MM.1S (cell line): Measurements from ENCODE around the gene MRPL41.
A peak's percentile ranks its signal among the peaks of the same experiment; 100 is the strongest.
"Not testable (repeated sequence)": the region's sequence is repeated elsewhere in the genome, so short reads cannot be mapped to it uniquely, and the experiment has no call there.

Experiments used
- DNase-seq: peaks from one replicate; pipeline ENCODE4 v3.0.0-alpha.2; 2015
- H2AFZ ChIP-seq: fragments of 300-600 bp; sonication (generic); 2 replicates; pipeline ENCODE4 v1.6.0; 2016; ENCODE audit warnings: antibody characterized with exemption, low read length
- H3F3A ChIP-seq: fragments of 300-600 bp; sonication (generic); 2 replicates; pipeline ENCODE4 v1.6.1; 2016; ENCODE audit warnings: mild to moderate bottlenecking, antibody characterized with exemption, low read length, moderate library complexity, mixed read lengths; ENCODE audit not compliant: insufficient read depth
- H3K27ac ChIP-seq: fragments of 300-600 bp; sonication (generic); 2 replicates; pipeline ENCODE4 v1.5.1; 2016; ENCODE audit warnings: mild to moderate bottlenecking, low read length
- H3K27me3 ChIP-seq: fragments of 300-600 bp; sonication (generic); replicated peaks from 2 replicates; pipeline ENCODE4 v1.6.0; 2016; ENCODE audit warnings: low read length; ENCODE audit not compliant: insufficient read depth
- H3K36me3 ChIP-seq: fragments of 300-600 bp; sonication (generic); replicated peaks from 2 replicates; pipeline ENCODE4 v1.6.1; 2016; ENCODE audit warnings: mild to moderate bottlenecking, low read length, mixed read lengths; ENCODE audit not compliant: insufficient read depth
- H3K4me1 ChIP-seq: fragments of 300-600 bp; sonication (generic); 2 replicates; pipeline ENCODE4 v1.6.1; 2016; ENCODE audit warnings: low read length, mixed read lengths
- H3K4me2 ChIP-seq: fragments of 300-600 bp; sonication (generic); 2 replicates; pipeline ENCODE4 v1.6.0; 2016; ENCODE audit warnings: low read depth, low read length
- H3K4me3 ChIP-seq: fragments of 300-600 bp; sonication (generic); 2 replicates; pipeline ENCODE4 v1.5.1; 2016; ENCODE audit warnings: low read length, mixed read lengths
- H3K79me2 ChIP-seq: fragments of 300-600 bp; sonication (generic); 2 replicates; pipeline ENCODE4 v1.6.1; 2016; ENCODE audit warnings: mixed run types, low read length, mixed read lengths
- H3K9ac ChIP-seq: fragments of 300-600 bp; sonication (generic); 2 replicates; pipeline ENCODE4 v1.6.1; 2016; ENCODE audit warnings: low read length, mixed read lengths
- H3K9me2 ChIP-seq: fragments of 300-600 bp; sonication (generic); replicated peaks from 2 replicates; pipeline ENCODE4 v1.6.1; 2016; ENCODE audit warnings: mild to moderate bottlenecking, low read length, mixed read lengths; ENCODE audit not compliant: insufficient read depth
- H3K9me3 ChIP-seq: fragments of 300-600 bp; sonication (generic); replicated peaks from 2 replicates; pipeline ENCODE4 v1.6.1; 2016; ENCODE audit warnings: mild to moderate bottlenecking, low read length, mixed read lengths; ENCODE audit not compliant: insufficient read depth
- H4K20me1 ChIP-seq: fragments of 300-600 bp; sonication (generic); 2 replicates; pipeline ENCODE4 v1.6.1; 2016; ENCODE audit warnings: mild to moderate bottlenecking, low read length, moderate library complexity, mixed read lengths; ENCODE audit not compliant: insufficient read depth
- CTCF ChIP-seq: fragments of 300-600 bp; sonication (generic); IDR thresholded peaks from 2 replicates; pipeline ENCODE4 v1.5.1; 2016; ENCODE audit warnings: antibody characterized with exemption, low read length, mixed read lengths
- EZH2 ChIP-seq: fragments of 300-600 bp; sonication (generic); optimal IDR thresholded peaks from 2 replicates; pipeline ENCODE3; 2017; ENCODE audit warnings: low read depth, mild to moderate bottlenecking, antibody characterized with exemption, low read length, mixed read lengths
- EZH2phosphoT487 ChIP-seq: fragments of 300-600 bp; sonication (generic); IDR thresholded peaks from 2 replicates; pipeline ENCODE4 v1.6.1; 2018; ENCODE audit warnings: antibody characterized with exemption, low read length

MRPL41 gene

DNA sequence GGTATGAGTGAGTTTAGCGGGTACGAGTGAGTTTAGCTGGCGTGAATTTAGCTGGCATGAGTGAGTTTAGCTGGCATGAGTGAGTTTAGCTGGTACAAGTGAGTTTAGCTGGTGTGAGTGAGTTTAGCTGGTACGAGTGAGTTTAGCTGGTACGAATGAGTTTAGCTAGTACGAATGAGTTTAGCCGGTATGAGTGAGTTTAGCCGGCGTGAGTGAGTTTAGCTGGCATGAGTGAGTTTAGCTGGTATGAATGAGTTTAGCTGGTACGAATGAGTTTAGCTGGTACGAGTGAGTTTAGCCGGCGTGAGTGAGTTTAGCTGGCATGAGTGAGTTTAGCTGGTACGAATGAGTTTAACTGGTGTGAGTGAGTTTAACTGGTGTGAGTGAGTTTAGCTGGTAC is 42.5 kb upstream of the MRPL41 start:
- Histone ChIP-seq H3K4me3 (no peak overlapping the region), H3K4me1 (peaks cover 17% of the 10 kb centered on the region), H3K9me2 (no peaks in the 10 kb centered on the region), H3K36me3 (no peaks in the 10 kb centered on the region), H4K20me1 (no peaks in the 10 kb centered on the region), H3K79me2 (no peaks in the 10 kb centered on the region), H3K9ac (no peak overlapping the region), H3F3A (peaks cover 16% of the 10 kb centered on the region), H2AFZ (no peak overlapping the region), H3K4me2 (no peak overlapping the region), H3K27ac (no peak overlapping the region), H3K27me3 (peaks cover 15% of the 10 kb centered on the region), H3K9me3 (no peaks in the 10 kb centered on the region)
- no peak for DNase-seq
- TF ChIP-seq EZH2phosphoT487: no peak
- no peak for TF ChIP-seq EZH2
- no peak for TF ChIP-seq CTCF

DNA sequence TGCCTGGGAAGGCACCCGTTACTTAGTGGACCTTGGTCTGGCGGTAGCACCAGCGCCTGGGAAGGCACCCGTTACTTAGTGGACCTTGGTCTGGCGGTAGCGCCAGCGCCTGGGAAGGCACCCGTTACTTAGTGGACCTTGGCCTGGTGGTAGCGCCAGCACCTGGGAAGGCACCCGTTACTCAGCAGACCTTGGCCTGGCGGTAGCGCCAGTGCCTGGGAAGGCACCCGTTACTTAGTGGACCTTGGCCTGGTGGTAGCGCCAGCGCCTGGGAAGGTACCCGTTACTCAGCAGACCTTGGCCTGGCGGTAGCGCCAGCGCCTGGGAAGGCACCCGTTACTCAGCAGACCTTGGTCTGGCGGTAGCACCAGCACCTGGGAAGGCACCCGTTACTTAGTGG is 40.6 kb upstream of the MRPL41 start:
- H3K4me2 ChIP-seq: not testable (repeated sequence)

GRCh38 chr9:137511758-137512463 is 39.8 kb upstream of the MRPL41 start:
- no peaks in the 10 kb centered on the region for H3K79me2 ChIP-seq
- no peak for DNase-seq
- H3K4me1 ChIP-seq: peaks cover 17% of the 10 kb centered on the region
- no peaks in the 10 kb centered on the region for H3K27me3 ChIP-seq
- no peak overlapping the region for H2AFZ ChIP-seq
- H3K36me3 ChIP-seq: no peaks in the 10 kb centered on the region
- no peaks in the 10 kb centered on the region for H3K9me3 ChIP-seq
- peaks cover 16% of the 10 kb centered on the region for H3F3A ChIP-seq
- no peak overlapping the region; the same call in 1 of the 2 replicates for H3K4me2 ChIP-seq
- H3K9ac ChIP-seq: no peak overlapping the region
- no peak overlapping the region for H3K27ac ChIP-seq
- no peaks in the 10 kb centered on the region for H3K9me2 ChIP-seq
- H4K20me1 ChIP-seq: no peaks in the 10 kb centered on the region
- TF ChIP-seq EZH2: no peak
- TF ChIP-seq CTCF: no peak
- no peak for TF ChIP-seq EZH2phosphoT487
- H3K4me3 ChIP-seq: no peak overlapping the region

More for the DNA sequence above, 40.6 kb upstream of the MRPL41 start:
- not testable (repeated sequence) for H3K9ac ChIP-seq, DNase-seq, H3K4me3 ChIP-seq, H3K27me3 ChIP-seq, H3K9me3 ChIP-seq, H3K9me2 ChIP-seq, H2AFZ ChIP-seq, H3K79me2 ChIP-seq, H4K20me1 ChIP-seq, H3K36me3 ChIP-seq, H3K27ac ChIP-seq
- H3F3A ChIP-seq: peaks cover 16% of the 10 kb centered on the region
- peaks cover 17% of the 10 kb centered on the region for H3K4me1 ChIP-seq

GRCh38 chr9:137513136-137513535 is 38.5 kb upstream of the MRPL41 start:
- H4K20me1 ChIP-seq: not testable (repeated sequence)
- peak overlapping the region; percentile 82 for H3K4me2 ChIP-seq
- DNase-seq: peak; percentile 64

More at GRCh38 chr9:137513136-137513535, 38.5 kb upstream of the MRPL41 start:
- H3K79me2 ChIP-seq, H3K9me2 ChIP-seq, H3K27me3 ChIP-seq, H3K9me3 ChIP-seq, H3K9ac ChIP-seq, H2AFZ ChIP-seq, H3K36me3 ChIP-seq: not testable (repeated sequence)
- Histone ChIP-seq H3K4me3 (peak overlapping the region; percentile 46; the same call in 1 of the 2 replicates), H3K4me1 (peaks cover 17% of the 10 kb centered on the region), H3K27ac (peak overlapping the region; percentile 80), H3F3A (peaks cover 16% of the 10 kb centered on the region)
